GM19035 (cell line): ENCODE results near the gene MAGI1.

Experiments used
- ATAC-seq: cut with Tn5 transposase; IDR thresholded peaks from one replicate; pipeline ENCODE4 v1.9.1; 2021; ENCODE audit not compliant: unreplicated experiment

The MAGI1 gene

DNA sequence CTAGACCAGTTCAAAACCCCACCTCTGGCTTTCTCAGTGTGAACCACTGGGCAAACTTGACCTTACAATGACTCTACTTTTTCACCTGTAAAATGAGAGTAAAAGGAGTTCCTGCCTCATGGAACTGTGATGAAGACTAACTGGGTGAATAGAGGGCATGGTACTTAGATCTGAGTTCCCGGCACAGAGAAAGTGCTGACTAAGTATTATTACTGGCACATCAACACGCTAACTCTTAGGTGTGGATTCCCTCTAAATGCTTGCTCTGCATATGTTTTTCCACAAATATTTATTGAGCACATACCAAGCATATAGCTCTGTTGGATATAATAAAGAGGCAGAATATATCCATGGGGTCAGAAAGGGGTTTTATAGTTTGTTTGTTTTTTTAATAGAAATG lies 437.8 kb downstream of the MAGI1 start:
- no peak for ATAC-seq

GRCh38 chr3:65597952-65598413 lies 440.7 kb downstream of the MAGI1 start:
- no peak for ATAC-seq

GRCh38 chr3:65597226-65597951 lies 441.3 kb downstream of the MAGI1 start:
- no peak for ATAC-seq

- ATAC-seq = no peak
These were observed 442.0 kb downstream of the MAGI1 start for GRCh38 chr3:65596571-65597225.

- no peak for ATAC-seq
These were observed 442.8 kb downstream of the MAGI1 start for GRCh38 chr3:65596029-65596300.

GRCh38 chr3:65595222-65596028 lies 443.3 kb downstream of the MAGI1 start:
- no peak for ATAC-seq

GRCh38 chr3:65593780-65594752 lies 444.7 kb downstream of the MAGI1 start:
- ATAC-seq = no peak

GRCh38 chr3:65591313-65591712 lies 447.4 kb downstream of the MAGI1 start:
- ATAC-seq = no peak

DNA sequence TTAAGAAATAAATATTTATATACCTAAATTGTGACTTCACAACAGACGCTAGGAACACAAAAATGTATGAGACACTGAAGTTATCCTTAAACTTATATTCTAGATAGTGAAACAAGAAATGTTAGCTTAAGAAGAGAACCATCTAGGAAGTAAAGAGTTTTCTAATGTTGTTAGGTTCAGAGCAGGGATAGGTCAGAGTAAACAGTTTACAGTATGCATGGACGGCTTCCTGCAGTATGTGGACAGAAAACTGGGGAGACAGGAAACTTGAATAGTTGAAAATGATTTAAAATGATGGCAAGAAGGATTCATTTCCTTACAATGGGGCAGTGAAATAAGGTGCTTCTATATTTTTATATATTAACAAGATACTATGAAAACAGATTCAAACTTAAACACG lies 449.8 kb downstream of the MAGI1 start:
- ATAC-seq = no peak

DNA sequence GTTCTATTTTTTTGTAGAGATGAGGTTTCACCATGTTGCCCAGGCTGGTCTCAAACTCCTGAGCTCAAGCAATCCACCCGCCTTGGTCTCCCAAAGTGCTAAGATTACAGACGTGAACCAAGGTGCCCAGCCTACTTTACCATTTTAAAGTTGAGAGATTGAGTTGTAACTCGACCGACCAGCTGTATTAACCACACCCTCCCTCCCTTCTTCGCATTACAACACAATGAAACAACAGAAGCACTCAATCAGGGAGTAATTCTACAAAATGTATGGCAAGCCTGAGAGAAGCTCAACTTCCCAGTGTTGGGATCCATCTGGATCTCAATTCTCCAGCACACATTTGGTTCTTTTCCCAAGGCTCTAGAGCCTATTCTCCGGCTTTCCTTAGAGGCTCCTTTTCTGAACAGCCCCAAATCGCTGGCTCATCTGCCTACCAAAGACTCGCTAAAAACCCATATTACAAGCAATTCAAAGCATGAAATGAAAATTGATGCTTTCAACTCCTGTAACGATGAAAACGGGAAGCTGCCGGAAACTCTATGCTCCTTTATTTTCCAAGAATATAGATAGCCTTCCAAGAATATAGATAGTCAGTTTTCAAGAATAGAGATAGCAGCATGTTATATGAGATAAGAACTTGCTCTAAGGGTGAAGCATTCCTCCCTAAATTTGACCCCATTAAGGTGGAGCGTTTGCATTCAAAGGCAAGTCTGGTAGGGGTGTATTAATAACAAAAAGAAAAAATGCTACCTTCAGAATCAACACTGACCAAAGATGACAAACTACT lies 450.9 kb downstream of the MAGI1 start:
- ATAC-seq = no peak

DNA sequence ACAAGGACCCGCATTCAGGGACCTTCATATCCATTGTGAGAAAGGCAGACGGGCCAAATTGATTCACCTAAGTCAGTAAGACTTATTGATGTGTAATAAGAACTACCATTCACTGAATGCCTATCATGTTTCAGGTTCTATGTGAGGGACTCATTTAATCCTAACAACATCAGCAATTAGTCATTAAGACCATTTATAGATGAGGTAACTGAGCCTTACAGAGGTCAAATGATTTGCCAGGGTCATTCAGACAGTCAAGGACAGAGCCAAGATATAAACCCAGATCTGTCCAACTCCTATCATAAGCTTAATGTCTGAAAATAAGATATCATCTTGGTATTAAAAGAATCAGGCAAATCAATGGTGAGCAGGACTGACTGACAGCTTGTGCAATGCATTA lies 453.8 kb downstream of the MAGI1 start:
- no peak for ATAC-seq

GRCh38 chr3:65584002-65584401 lies 454.7 kb downstream of the MAGI1 start:
- ATAC-seq = no peak

DNA sequence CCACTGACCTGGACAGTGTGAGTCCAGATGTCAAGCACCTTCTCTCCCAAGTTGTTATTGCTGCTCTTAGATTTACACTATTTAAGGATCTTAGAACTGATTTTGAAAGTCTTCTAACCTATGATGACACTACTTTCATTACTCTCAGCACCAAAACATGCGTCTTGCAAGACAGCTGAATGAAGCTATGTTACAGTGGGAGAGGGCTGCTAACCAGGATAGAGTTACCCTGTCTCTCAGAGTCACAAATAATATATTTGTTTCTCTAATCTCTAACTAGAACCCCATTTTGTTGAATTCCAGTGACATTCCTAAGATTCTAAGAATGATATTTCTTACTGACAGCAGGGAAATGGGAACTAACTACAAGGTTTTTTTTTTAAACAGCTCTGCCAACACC lies 455.5 kb downstream of the MAGI1 start:
- no peak for ATAC-seq

DNA sequence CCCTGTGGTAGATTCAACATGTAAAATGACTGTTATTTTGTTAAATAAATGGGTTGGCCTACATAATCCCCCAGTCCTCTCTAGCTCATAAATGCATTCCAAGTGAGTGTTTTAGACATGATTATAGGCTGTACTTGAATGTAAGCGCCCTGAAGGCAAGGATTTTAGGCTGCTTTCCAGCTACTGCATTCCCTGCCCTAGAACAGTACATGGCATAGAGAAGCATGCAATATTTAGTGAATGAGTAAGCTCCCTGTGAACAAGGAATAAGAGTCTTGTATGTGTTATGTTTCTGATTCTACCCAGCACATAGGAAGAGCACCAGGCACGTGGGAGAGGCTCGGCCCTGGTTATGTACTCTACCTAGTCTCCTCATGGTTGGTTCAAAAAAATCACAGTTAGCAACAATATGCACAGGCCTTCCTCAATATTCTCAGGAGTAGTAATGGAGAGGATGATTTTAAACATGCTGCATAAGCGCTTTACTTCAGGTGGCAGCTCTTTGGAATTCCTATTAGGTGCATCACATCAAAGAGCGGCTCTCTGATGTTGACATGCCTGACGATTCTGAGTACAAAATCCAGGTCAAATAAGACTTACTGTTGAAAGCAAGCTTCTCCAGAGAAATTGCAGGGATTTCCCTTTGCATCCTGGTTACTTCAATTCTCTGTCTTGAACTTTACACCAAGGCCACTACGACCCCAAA lies 456.6 kb downstream of the MAGI1 start:
- no peak for ATAC-seq

GRCh38 chr3:65581313-65581712 lies 457.4 kb downstream of the MAGI1 start:
- no peak for ATAC-seq

DNA sequence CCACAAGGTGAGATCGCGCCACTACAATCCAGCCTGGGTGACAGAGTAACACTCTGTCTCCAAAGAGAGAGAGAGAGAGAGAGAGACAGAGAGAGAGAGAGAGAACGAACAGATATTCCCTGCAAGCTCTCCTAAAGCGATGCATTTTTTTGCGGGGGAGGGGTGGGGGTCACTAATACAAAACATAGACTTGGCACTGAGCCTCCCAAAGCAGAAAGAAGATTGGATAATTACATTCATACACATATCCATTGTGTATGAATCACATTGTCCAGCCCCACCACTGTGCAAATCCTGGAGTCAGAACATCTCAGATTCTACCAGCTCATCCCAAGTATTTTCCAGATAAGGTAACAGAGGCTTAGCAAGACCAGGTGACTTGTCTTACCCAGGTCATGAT lies 459.9 kb downstream of the MAGI1 start:
- ATAC-seq = no peak

- ATAC-seq = no peak
These were observed 460.8 kb downstream of the MAGI1 start for GRCh38 chr3:65577843-65578430.

DNA sequence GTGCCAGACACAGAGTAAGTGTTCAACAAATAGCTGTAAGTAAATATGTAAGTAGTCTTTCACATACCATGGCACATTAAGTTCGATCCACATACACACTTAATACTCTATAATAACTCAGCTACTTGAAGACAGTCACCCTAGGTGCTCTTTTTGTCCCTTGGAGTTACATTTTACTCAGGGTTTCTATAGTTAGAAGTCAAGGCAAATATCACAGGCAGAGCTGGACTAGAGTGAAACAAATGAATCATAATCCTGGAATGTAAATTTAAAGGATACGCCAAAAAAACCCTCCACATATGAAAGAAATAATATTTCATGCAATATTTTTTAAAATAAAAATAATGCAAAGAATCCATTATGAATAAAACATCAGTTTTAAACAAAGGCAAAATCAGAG lies 461.8 kb downstream of the MAGI1 start:
- ATAC-seq = no peak

DNA sequence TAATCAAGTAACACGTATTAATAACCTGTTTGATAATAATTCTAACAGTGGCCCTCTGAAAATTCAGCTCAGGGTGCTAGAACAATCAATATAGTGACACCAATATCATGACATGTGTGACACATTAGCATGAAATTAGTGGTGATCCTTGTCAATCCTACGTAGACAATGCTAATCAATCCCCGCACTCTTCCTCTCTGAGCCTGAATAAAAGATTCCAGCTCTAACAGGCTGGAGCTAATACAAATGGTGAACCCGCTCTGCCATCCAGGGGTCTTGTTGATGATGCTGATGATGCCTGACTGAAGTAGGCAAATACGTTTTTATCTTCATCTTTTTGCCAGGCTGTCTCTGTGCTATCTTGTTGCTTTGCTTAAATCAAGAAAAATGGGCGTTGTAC lies 462.5 kb downstream of the MAGI1 start:
- no peak for ATAC-seq
